ENCODE data around the gene KAT6B.

The KAT6B gene

GRCh38 chr10:75021379-75022249 lies 195.2 kb downstream of the KAT6B start:
- no peak for DNase-seq

GRCh38 chr10:75023074-75023473 lies 196.7 kb downstream of the KAT6B start:
- DNase-seq, result no peak

- no peak for DNase-seq
These were observed 198.6 kb downstream of the KAT6B start for GRCh38 chr10:75024971-75025523.

GRCh38 chr10:75028049-75028448 lies 201.6 kb downstream of the KAT6B start:
- DNase-seq, result no peak

- no peak for DNase-seq
These were observed 202.3 kb downstream of the KAT6B start for GRCh38 chr10:75028748-75029147.

- DNase-seq, result no peak
These were observed 203.0 kb downstream of the KAT6B start for GRCh38 chr10:75029420-75029819.

GRCh38 chr10:75029857-75030256 lies 203.5 kb downstream of the KAT6B start:
- no peak for DNase-seq

- no peak for DNase-seq
These were observed 204.0 kb downstream of the KAT6B start for GRCh38 chr10:75030371-75030770.

GRCh38 chr10:75032119-75032518 lies 205.7 kb downstream of the KAT6B start:
- DNase-seq, result no peak

- DNase-seq, result no peak
These were observed 206.4 kb downstream of the KAT6B start for GRCh38 chr10:75032813-75033212.

GRCh38 chr10:75033399-75034130 lies 207.2 kb downstream of the KAT6B start:
- no peak for DNase-seq

- peak; percentile 67 for DNase-seq
These were observed 207.7 kb downstream of the KAT6B start for GRCh38 chr10:75034131-75034512.

GRCh38 chr10:75034714-75035258 lies 208.4 kb downstream of the KAT6B start:
- DNase-seq, result no peak

- DNase-seq, result no peak
These were observed 209.7 kb downstream of the KAT6B start for GRCh38 chr10:75035975-75036708.

GRCh38 chr10:75037171-75038153 lies 211.1 kb downstream of the KAT6B start:
- no peak for DNase-seq

GRCh38 chr10:75038335-75038734 lies 211.9 kb downstream of the KAT6B start:
- DNase-seq, result no peak

GRCh38 chr10:75040576-75040975 lies 214.2 kb downstream of the KAT6B start:
- DNase-seq, result no peak

GRCh38 chr10:75042292-75042974 lies 216.0 kb downstream of the KAT6B start:
- DNase-seq, result no peak

- peak; percentile 18 for DNase-seq
These were observed 217.1 kb downstream of the KAT6B start for GRCh38 chr10:75043256-75044131.

GRCh38 chr10:75048669-75049098 lies 222.3 kb downstream of the KAT6B start:
- DNase-seq, result no peak

All from stimulated activated CD4-positive, alpha-beta T cell treated with anti-CD3 and anti-CD28 coated beads, Interleukin-4, amount 100 ng/mL, for 24 hours (primary cell).